HepG2 (cell line): Measurements from ENCODE around the gene HNF1B. TPM values are rescaled to one million over a fixed set of nuclear protein-coding genes. Genes with fewer than 3 reads are reported as not detected.

ENCODE experiments used
- GABPB1 ChIP-seq: IDR thresholded peaks from 2 replicates; pipeline ENCODE4 v1.6.1; 2016; ENCODE audit warnings: mild to moderate bottlenecking, missing genetic modification reagents, moderate library complexity, missing compliant biosample characterization
- HES4 ChIP-seq: sonication (generic); formaldehyde crosslinking; IDR thresholded peaks from 2 replicates; pipeline ENCODE4 v1.9.0; 2021; ENCODE audit warnings: mild to moderate bottlenecking, missing genetic modification reagents, borderline replicate concordance
- JUN ChIP-seq: sonication (generic); formaldehyde crosslinking; IDR thresholded peaks from 2 replicates; pipeline ENCODE4 v1.4.0; 2020; ENCODE audit warnings: mild to moderate bottlenecking, missing genetic modification reagents
- MATR3 ChIP-seq: sonication (generic); formaldehyde crosslinking; IDR thresholded peaks from 2 replicates; pipeline ENCODE4 v1.4.0; 2020; ENCODE audit warnings: missing genetic modification reagents
- PITX1 ChIP-seq: sonication (generic); formaldehyde crosslinking; IDR thresholded peaks from 2 replicates; pipeline ENCODE4 v1.5.1; 2020; ENCODE audit warnings: mild to moderate bottlenecking, missing genetic modification reagents
- SRY ChIP-seq: sonication (generic); formaldehyde crosslinking; IDR thresholded peaks from 2 replicates; pipeline ENCODE4 v1.8.0; 2022; ENCODE audit warnings: mild to moderate bottlenecking, missing genetic modification reagents
- THAP9 ChIP-seq: sonication (generic); formaldehyde crosslinking; IDR thresholded peaks from 2 replicates; pipeline ENCODE4; 2020; ENCODE audit warnings: missing genetic modification reagents, mild to moderate bottlenecking, borderline replicate concordance
- ZNF879 ChIP-seq: sonication (generic); formaldehyde crosslinking; IDR thresholded peaks from 2 replicates; pipeline ENCODE4 v1.8.1; 2023; ENCODE audit warnings: missing genetic modification reagents
- polyA plus RNA-seq, 8 experiments: library from polyadenylated mRNA; depleted of rRNA in 3 of 8; stranded (reverse) in 7 of 8; unstranded in 1 of 8; fragments of >200 nt; fragmentation: Illumina TruSeq in 4 of 8; extraction: Trizol in 4 of 8; gene quantifications; 2 replicates each; pipeline versions ENCODE4 v1.2.1 to v1.2.3, GENCODE V29; 2011 to 2016; ENCODE audit warnings: low read depth in 4 of 8, missing spikeins in 1 of 8, mixed read lengths in 1 of 8; ENCODE audit not compliant: insufficient read depth in 1 of 8
- total RNA-seq, 5 experiments: library from RNA; depleted of rRNA; stranded (reverse); fragments of >200 nt; fragmentation: Illumina TruSeq; extraction: Trizol; gene quantifications; 2 replicates each; pipeline ENCODE4 v1.2.3, GENCODE V29; 2016; ENCODE audit warnings: low read depth in 1 of 5
- TF ChIP-seq, protein P1 (sequence below): sonication (generic); formaldehyde crosslinking; IDR thresholded peaks from 2 replicates; pipeline ENCODE4 v1.5.0; 2020; ENCODE audit warnings: mild to moderate bottlenecking, missing genetic modification reagents

The HNF1B gene
- total and polyA plus RNA-seq, 2 of the 13 experiments (the other 11 are each of a cell fraction or from before 2014, with no cell fraction given) = 1.9 to 5.3 TPM

DNA sequence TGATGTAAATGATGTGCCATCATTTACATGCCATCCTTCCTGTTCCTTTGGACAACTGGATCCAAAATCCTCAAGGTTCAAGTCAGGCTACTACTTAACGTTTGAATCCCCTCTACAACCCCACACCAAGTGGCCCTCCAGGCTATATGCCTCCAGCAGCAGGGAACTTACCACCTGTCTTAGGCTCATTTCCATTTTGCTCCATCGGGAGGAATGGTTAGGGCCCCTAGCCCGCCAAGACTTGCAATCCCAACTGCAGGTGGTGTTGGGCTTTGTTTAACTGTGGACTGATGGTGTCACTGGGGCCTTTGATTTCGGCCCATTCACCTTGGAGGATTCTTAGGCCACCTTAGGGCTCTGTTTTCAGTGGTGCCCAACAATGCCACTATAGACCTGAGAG, 9.7 kb downstream of the HNF1B start (continued):
- TF ChIP-seq, protein P1, sequence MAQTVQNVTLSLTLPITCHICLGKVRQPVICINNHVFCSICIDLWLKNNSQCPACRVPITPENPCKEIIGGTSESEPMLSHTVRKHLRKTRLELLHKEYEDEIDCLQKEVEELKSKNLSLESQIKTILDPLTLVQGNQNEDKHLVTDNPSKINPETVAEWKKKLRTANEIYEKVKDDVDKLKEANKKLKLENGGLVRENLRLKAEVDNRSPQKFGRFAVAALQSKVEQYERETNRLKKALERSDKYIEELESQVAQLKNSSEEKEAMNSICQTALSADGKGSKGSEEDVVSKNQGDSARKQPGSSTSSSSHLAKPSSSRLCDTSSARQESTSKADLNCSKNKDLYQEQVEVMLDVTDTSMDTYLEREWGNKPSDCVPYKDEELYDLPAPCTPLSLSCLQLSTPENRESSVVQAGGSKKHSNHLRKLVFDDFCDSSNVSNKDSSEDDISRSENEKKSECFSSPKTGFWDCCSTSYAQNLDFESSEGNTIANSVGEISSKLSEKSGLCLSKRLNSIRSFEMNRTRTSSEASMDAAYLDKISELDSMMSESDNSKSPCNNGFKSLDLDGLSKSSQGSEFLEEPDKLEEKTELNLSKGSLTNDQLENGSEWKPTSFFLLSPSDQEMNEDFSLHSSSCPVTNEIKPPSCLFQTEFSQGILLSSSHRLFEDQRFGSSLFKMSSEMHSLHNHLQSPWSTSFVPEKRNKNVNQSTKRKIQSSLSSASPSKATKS (CRISPR knock-in tag) = no peak
- TF ChIP-seq MATR3 (CRISPR knock-in tag) (no peak), PITX1 (CRISPR knock-in tag) (no peak), JUN (CRISPR knock-in tag) (no peak), HES4 (CRISPR knock-in tag) (no peak), GABPB1 (CRISPR knock-in tag) (no peak), SRY (CRISPR knock-in tag) (no peak), ZNF879 (CRISPR knock-in tag) (no peak), THAP9 (CRISPR knock-in tag) (no peak)
